Endothelial cell of umbilical vein (primary cell): ENCODE measurements around the gene ARMC7. TPM values are rescaled to one million over a fixed set of nuclear protein-coding genes. Genes with fewer than 3 reads are reported as not detected.

Experiments
- BruUV-seq: library from RNA; stranded (reverse); fragments of 400-500 nt; replicated peaks from 2 replicates; lab custom pipeline; 2021; lab: Mats Ljungman, UMichigan
- CTCF ChIA-PET: fragments of 300-600, 350-600 bp; sonication (Branson Sonifier 250); formaldehyde crosslinking; loops from one replicate; lab custom pipeline; 2021; ENCODE audit warnings: antibody characterized with exemption, inconsistent platforms; lab: Charles Lee
- POLR2A ChIA-PET: fragments of 300-600, 350-600 bp; sonication (Branson Sonifier 250); formaldehyde crosslinking; loops from one replicate; lab custom pipeline; 2021; ENCODE audit warnings: antibody characterized with exemption, inconsistent platforms; lab: Charles Lee
- DNase-seq: peaks from one replicate; pipeline ENCODE4 v3.0.0-alpha.2; 2011; ENCODE audit warnings: low read depth, low spot score
- FAIRE-seq: peaks from 2 replicates; lab custom pipeline; 2011; peaks lifted over from hg19 to GRCh38; lab: Jason Lieb, UNC
- H2AFZ ChIP-seq: 2 replicates; pipeline ENCODE4 v1.6.0; 2012; ENCODE audit warnings: low read depth, low read length, control low read depth, inconsistent platforms
- H3K27ac ChIP-seq: 2 replicates; pipeline ENCODE4 v1.5.1; 2011; ENCODE audit warnings: low read depth, mild to moderate bottlenecking, control low read depth, low read length, moderate library complexity; ENCODE audit not compliant: insufficient read depth
- H3K27me3 ChIP-seq, 2 experiments: 2 replicates each; pipeline versions ENCODE4 v1.6.0 to v1.6.1; 2011; ENCODE audit warnings: low read length in 2 of 2, mixed read lengths in 1 of 2; ENCODE audit not compliant: control insufficient read depth in 2 of 2, insufficient read depth in 2 of 2
- H3K36me3 ChIP-seq, 2 experiments: 2 replicates in 1 of 2; 3 replicates in 1 of 2; pipeline ENCODE4 v1.5.1; 2011; ENCODE audit warnings: low read length in 2 of 2, mild to moderate bottlenecking in 1 of 2, moderate library complexity in 1 of 2; ENCODE audit not compliant: control insufficient read depth in 2 of 2, insufficient read depth in 2 of 2; ENCODE audit errors: extremely low read depth in 1 of 2
- H3K4me1 ChIP-seq: 3 replicates; pipeline ENCODE4 v1.5.1; 2011; ENCODE audit warnings: mild to moderate bottlenecking, low read length; ENCODE audit not compliant: control insufficient read depth, insufficient read depth; ENCODE audit errors: extremely low read depth
- H3K4me2 ChIP-seq: 2 replicates; pipeline ENCODE4 v1.6.1; 2011; ENCODE audit warnings: low read length, control low read depth, mixed read lengths; ENCODE audit not compliant: insufficient read depth
- H3K4me3 ChIP-seq, 3 experiments: fragments of 200-600 bp in 1 of 3; sonication (generic), shearing (Covaris generic) in 1 of 3; replicated peaks in 1 of 3; 2 replicates each; pipeline ENCODE4 v1.5.1; 2011 to 2016; ENCODE audit warnings: control low read depth in 3 of 3, low read length in 3 of 3, mild to moderate bottlenecking in 2 of 3, inconsistent platforms in 1 of 3, low read depth in 1 of 3, moderate library complexity in 1 of 3; ENCODE audit not compliant: insufficient read depth in 1 of 3
- H3K79me2 ChIP-seq: 2 replicates; pipeline ENCODE4 v1.6.0; 2012; ENCODE audit warnings: low read length, inconsistent platforms; ENCODE audit not compliant: control insufficient read depth, insufficient read depth
- H3K9ac ChIP-seq: replicated peaks from 2 replicates; pipeline ENCODE3; 2011; ENCODE audit warnings: low read length, control low read depth; ENCODE audit not compliant: insufficient read depth; ENCODE audit errors: extremely low read depth
- H3K9me1 ChIP-seq: replicated peaks from 3 replicates; pipeline ENCODE4 v1.6.0; 2011; ENCODE audit warnings: mild to moderate bottlenecking, low read length; ENCODE audit not compliant: control insufficient read depth, insufficient read depth; ENCODE audit errors: extremely low read depth
- H3K9me3 ChIP-seq: replicated peaks from 2 replicates; pipeline ENCODE4 v1.5.1; 2012; ENCODE audit warnings: low read length, inconsistent platforms; ENCODE audit not compliant: control insufficient read depth, insufficient read depth
- H4K20me1 ChIP-seq: replicated peaks from 2 replicates; pipeline ENCODE3; 2011; ENCODE audit warnings: mild to moderate bottlenecking, low read length; ENCODE audit not compliant: control insufficient read depth, insufficient read depth; ENCODE audit errors: extremely low read depth
- EZH2 ChIP-seq: IDR thresholded peaks from 2 replicates; pipeline ENCODE4 v1.6.1; 2012; ENCODE audit warnings: borderline replicate concordance, low read depth, mild to moderate bottlenecking, moderate library complexity, low read length, inconsistent platforms; ENCODE audit not compliant: severe bottlenecking
- GATA2 ChIP-seq: IDR thresholded peaks from 2 replicates; pipeline ENCODE4 v1.7.0; 2011; ENCODE audit warnings: low read depth, mild to moderate bottlenecking, moderate library complexity, mixed read lengths, low read length; ENCODE audit not compliant: insufficient read length, insufficient read depth
- dilution Hi-C: fragments of 300-500 bp; cut with MboI; formaldehyde crosslinking; loops from one replicate; pipeline ENCODE4 v1.15.0; 2019; ENCODE audit warnings: low sequenced_read_pairs; ENCODE audit not compliant: extremely low pct_ligation_motif_present
- intact Hi-C: fragments of 100-400 bp; cut with micrococcal nuclease; formaldehyde crosslinking; loops from one replicate; pipeline ENCODE4 v1.10.0; 2022
- polyA plus RNA-seq, 4 experiments: library from polyadenylated mRNA; depleted of rRNA in 3 of 4; stranded (reverse) in 3 of 4; unstranded in 1 of 4; fragments of >200 nt; gene quantifications; 2 replicates each; pipeline versions ENCODE4 v1.2.1 to v1.2.3, GENCODE V29; 2011 to 2012; ENCODE audit warnings: missing spikeins in 1 of 4
- total RNA-seq: library from RNA; stranded (reverse); gene quantifications from 2 replicates; pipeline ENCODE4 v1.2.3, GENCODE V29; 2021
- TF ChIP-seq, protein P1 (sequence below), 2 donors: IDR thresholded peaks; 1 replicate in 1 of 2; 2 replicates in 1 of 2; pipeline ENCODE4 v1.5.1; 2011; ENCODE audit warnings: low read length in 2 of 2, mild to moderate bottlenecking in 2 of 2, moderate library complexity in 2 of 2, control low read depth in 1 of 2, inconsistent platforms in 1 of 2, low read depth in 1 of 2; ENCODE audit not compliant: insufficient read depth in 1 of 2; ENCODE audit errors: extremely low read depth in 1 of 2

The ARMC7 gene
- total and polyA plus RNA-seq, 2 donors (not counting 3 experiments of a cell fraction or from before 2014, with no cell fraction given) = 11.8 to 15.7 TPM

DNA sequence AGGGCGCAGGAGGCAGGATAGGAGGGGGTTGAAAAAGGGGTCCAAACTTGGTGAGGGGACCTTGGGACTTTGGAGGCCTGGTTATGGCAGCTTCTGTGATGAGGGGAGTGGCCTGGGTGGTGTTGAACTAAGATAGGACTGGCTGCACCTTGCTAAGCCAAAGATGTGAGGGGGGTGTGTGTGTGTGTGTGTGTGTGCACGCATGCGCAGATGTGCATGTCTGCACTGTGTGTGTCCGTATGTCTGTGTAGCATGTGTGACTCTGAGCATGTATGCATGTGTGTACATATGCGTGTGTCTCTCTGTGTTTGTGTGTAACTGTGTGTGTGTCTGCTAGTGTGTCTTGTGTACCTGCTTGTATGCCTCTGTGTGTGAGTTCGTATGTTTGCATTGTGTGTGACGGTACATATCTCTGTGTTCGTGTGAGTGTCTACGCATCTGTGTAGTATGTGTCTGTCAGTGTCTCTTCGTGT, 17.9 kb upstream of the ARMC7 start:
- POLR2A ChIA-PET = interaction anchor here (1.2 kb wide), 1 partner anchor 14 kb away, joined by 3 read pairs; no protein-coding TSS in a partner anchor

More for the DNA sequence above, 17.9 kb upstream of the ARMC7 start:
- no peaks in the 10 kb centered on the region for H3K9me1 ChIP-seq
- H3K4me3 ChIP-seq = no peak overlapping the region
- TF ChIP-seq, protein P1, sequence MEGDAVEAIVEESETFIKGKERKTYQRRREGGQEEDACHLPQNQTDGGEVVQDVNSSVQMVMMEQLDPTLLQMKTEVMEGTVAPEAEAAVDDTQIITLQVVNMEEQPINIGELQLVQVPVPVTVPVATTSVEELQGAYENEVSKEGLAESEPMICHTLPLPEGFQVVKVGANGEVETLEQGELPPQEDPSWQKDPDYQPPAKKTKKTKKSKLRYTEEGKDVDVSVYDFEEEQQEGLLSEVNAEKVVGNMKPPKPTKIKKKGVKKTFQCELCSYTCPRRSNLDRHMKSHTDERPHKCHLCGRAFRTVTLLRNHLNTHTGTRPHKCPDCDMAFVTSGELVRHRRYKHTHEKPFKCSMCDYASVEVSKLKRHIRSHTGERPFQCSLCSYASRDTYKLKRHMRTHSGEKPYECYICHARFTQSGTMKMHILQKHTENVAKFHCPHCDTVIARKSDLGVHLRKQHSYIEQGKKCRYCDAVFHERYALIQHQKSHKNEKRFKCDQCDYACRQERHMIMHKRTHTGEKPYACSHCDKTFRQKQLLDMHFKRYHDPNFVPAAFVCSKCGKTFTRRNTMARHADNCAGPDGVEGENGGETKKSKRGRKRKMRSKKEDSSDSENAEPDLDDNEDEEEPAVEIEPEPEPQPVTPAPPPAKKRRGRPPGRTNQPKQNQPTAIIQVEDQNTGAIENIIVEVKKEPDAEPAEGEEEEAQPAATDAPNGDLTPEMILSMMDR (IDR thresholded peaks at IDR 0.05; ENCODE audit: extremely low read depth in 1 of 2, insufficient read depth in 1 of 2, low read depth in 1 of 2, low read length in 2 of 2) = no peak
- TF ChIP-seq EZH2 (no peak), GATA2 (no peak)
- no peaks in the 10 kb centered on the region for H3K36me3 ChIP-seq
- no peak overlapping the region for H3K4me2 ChIP-seq
- intact Hi-C loops (no loop called here), dilution Hi-C loops (no loop called here)
- DNase-seq (no peak), FAIRE-seq (no peak)
- H3K9me3 ChIP-seq = no peaks in the 10 kb centered on the region
- H3K27ac ChIP-seq = no peak overlapping the region
- H4K20me1 ChIP-seq = no peaks in the 10 kb centered on the region
- H3K79me2 ChIP-seq = no peaks in the 10 kb centered on the region
- H3K27me3 ChIP-seq = no peaks in the 10 kb centered on the region
- no peak overlapping the region for H2AFZ ChIP-seq
- CTCF ChIA-PET = interaction anchor here (1.3 to 2.0 kb wide), 4 partner anchors 11 to 60 kb away, joined by 3 to 24 read pairs (median 8); no protein-coding TSS in a partner anchor
- BruUV-seq = no TSS peak
- H3K9ac ChIP-seq = no peak overlapping the region
- H3K4me1 ChIP-seq = peaks cover 38% of the 10 kb centered on the region
